ENCODE measurements around the gene ZNF783.
A peak's percentile ranks its signal among the peaks of the same experiment; 100 is the strongest.

ZNF783 gene

DNA sequence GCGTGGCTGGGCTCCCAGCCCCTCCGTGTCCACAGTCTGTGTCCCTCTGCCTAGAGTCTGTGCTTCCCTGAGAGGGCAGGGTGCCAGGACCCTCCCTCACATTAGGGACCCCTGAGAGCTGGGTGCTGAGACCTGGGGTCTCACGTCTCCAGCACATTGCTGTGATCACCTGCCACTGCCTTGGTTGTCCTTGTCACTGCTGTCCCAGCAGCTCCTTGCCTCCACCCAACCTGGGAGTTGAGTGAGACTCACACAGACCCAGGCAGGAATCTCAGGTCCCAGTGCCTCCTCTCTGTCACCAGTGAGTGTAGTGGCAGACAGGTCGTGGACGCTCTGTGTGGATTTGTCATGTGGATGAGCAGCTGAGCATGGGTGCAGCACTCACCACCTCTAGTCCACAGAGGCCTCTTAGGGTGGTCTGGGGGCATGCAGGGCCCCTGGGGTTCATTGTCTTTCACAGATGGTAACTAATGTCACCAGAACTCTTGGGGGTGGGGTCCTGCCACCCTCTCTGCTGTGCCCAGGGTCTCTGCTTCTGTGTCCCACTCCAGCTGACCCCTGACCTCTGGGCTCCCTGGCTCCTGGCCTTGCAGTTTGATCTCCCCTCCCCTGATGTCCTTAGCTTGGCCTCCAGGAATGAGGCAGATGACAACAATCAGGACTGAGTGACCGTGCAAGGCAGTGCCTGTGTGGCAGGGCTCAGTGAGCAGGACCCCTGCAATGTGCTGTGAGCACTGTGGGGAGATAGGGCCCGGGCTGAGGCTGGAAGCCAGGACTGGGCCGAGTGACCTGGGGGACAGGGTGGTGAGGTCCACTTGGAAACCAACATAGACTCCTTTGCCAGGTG lies 18.9 kb downstream of the ZNF783 start:
- no peak overlapping the region for H3K4me3 ChIP-seq (ENCODE audit: low read depth, low read length)
- DNase-seq (ENCODE audit: low read depth), result no peak
- in situ Hi-C loops (cut with HindIII; ENCODE audit: low sequenced_read_pairs), result no loop called here
- TF ChIP-seq, protein P1, sequence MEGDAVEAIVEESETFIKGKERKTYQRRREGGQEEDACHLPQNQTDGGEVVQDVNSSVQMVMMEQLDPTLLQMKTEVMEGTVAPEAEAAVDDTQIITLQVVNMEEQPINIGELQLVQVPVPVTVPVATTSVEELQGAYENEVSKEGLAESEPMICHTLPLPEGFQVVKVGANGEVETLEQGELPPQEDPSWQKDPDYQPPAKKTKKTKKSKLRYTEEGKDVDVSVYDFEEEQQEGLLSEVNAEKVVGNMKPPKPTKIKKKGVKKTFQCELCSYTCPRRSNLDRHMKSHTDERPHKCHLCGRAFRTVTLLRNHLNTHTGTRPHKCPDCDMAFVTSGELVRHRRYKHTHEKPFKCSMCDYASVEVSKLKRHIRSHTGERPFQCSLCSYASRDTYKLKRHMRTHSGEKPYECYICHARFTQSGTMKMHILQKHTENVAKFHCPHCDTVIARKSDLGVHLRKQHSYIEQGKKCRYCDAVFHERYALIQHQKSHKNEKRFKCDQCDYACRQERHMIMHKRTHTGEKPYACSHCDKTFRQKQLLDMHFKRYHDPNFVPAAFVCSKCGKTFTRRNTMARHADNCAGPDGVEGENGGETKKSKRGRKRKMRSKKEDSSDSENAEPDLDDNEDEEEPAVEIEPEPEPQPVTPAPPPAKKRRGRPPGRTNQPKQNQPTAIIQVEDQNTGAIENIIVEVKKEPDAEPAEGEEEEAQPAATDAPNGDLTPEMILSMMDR (IDR thresholded peaks at IDR 0.05; ENCODE audit: low read depth, low read length, missing control alignments), result no peak

DNA sequence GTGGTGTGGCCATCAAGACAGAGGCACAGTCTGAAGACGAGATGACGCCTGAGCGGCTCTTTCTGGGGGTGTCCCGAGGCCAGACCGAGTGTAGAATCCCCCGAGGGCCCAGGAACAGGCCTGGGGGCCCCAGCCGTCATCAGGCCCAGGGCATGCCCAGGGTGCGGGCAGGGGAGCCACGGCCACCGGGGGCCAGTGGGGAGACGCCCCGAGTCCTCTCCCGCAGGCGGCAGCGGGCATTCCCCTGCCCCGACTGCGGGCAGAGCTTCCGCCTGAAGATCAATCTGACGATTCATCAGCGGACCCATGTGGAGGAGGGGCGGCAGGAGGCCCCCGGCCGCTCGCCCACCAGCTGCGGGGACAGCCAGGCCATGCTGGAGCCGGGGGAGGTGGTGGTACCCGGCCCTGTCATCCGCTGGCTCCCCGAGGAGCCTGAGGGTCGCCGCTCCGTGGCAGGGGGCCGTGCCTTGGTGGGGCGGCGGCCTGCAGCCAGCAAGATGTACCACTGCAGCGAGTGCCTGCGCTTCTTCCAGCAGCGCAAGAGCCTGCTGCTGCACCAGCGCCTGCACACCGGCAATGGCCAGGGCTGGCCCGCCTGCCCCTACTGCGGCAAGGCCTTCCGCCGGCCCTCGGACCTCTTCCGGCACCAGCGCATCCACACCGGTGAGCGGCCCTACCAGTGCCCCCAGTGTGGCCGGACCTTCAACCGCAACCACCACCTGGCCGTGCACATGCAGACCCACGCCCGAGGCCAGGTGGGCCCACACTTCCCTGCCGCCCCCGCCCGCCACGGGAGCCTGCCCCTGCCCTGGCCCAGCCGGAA lies 19.7 kb downstream of the ZNF783 start:
- TF ChIP-seq, protein P1 (IDR thresholded peaks at IDR 0.05; ENCODE audit: low read depth, low read length, missing control alignments), result no peak
- no peak for DNase-seq (ENCODE audit: low read depth)
- H3K4me3 ChIP-seq (ENCODE audit: low read depth, low read length), result no peak overlapping the region
- in situ Hi-C loops (cut with HindIII; ENCODE audit: low sequenced_read_pairs), result no loop called here

DNA sequence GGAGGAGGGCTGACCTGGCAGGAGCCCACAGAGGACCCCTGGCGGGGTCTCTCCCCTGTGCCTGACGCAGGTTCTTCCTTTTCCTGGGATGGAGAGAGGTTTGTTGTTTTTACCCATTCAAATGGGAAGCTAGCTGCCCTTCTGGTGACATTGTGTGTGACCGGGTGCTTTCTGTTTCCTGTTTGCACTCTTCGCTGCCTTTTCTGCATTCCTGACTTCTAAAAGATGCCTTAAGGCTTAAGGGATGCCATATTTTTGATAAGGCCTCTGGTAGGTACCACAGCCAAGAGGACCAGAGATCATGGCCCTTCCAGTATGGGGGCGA lies 20.3 kb downstream of the ZNF783 start:
- H3K4me3 ChIP-seq (ENCODE audit: low read depth, low read length), result no peak overlapping the region
- TF ChIP-seq, protein P1 (IDR thresholded peaks at IDR 0.05; ENCODE audit: low read depth, low read length, missing control alignments), result no peak
- no peak for DNase-seq (ENCODE audit: low read depth)
- in situ Hi-C loops (cut with HindIII; ENCODE audit: low sequenced_read_pairs), result no loop called here

DNA sequence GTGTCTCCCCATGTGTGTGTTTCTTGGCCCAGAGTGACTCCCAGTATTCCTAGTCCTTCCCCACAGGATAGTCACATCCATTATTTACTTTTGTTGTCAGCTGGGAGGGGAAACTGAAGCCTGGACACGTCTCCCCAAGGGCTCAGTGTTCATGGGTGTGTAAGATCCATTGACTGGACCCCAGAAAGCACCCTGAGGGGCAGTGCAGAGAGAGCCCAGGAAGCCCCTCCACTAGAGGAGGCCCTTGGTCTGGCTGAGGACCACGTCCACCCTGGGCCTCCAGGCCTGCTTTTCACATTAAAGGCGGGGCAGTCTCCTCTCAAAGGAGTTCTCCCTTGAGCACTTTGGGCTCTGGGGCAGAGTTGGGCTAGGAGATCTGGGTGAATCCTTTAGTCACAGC lies 21.3 kb downstream of the ZNF783 start:
- no peak overlapping the region for H3K4me3 ChIP-seq (ENCODE audit: low read depth, low read length)
- in situ Hi-C loops (cut with HindIII; ENCODE audit: low sequenced_read_pairs), result no loop called here
- no peak for DNase-seq (ENCODE audit: low read depth)
- TF ChIP-seq, protein P1 (IDR thresholded peaks at IDR 0.05; ENCODE audit: low read depth, low read length, missing control alignments), result no peak

DNA sequence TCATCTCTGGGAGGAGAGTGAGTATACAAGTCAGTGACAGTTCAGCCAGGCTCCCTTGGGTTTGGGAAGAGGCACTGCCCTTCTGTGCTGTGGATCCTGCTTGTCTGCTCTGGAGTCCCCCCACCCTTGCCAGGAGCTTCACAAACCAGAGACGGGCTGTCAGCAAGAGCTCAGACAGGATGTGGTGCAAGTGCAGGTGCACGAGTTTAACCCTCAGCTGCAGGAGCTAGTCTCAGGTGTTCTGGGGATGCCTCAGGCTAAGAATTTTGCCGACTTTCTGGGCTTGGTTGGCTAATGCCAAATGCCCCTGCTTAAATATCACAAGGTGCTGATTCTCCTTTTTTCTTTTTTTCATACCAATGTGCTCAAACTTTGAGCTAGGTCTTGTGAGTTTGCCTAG lies 22.3 kb downstream of the ZNF783 start:
- TF ChIP-seq, protein P1 (IDR thresholded peaks at IDR 0.05; ENCODE audit: low read depth, low read length, missing control alignments), result no peak
- no peak for DNase-seq (ENCODE audit: low read depth)
- in situ Hi-C loops (cut with HindIII; ENCODE audit: low sequenced_read_pairs), result no loop called here
- H3K4me3 ChIP-seq (ENCODE audit: low read depth, low read length), result no peak overlapping the region

DNA sequence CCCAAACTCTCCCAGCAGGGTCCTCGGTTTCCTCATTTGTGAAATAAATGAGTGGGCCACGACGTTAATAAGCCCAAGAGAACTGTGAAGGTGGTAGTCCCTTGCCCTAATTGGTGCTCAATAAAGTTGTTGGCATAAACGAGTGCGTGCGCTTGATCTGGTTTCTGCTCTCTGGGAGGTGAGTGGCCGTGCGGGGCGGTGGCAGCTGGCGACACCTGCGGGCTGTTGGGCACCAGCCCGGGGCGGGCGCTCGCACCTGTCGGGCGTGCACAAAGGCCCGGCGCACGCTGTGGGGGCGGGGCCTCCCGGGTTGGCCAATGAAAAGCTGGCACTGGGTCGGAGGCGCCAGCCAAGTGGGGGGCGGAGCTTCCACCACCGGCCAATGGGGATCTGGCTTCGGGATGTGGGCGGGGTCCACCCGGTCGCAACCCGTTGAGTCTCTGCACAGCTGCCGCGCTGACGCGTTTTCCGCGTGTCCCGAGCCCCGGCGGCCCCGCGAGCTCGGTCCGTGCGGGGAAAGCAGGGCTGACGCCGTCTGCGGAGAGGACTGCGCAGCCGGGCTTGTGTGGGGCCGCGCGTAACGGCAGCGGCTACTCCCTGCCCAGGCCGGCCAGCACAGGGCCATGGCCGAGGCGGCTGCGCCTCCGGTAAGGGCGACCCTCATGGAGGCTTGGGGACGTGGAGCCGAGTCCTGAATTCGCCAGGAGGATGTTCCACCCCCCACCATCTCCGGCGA lies 23.0 kb downstream of the ZNF783 start:
- peak overlapping the region; percentile 63 for H3K4me3 ChIP-seq (ENCODE audit: low read depth, low read length)
- in situ Hi-C loops (cut with HindIII; ENCODE audit: low sequenced_read_pairs), result no loop called here
- TF ChIP-seq, protein P1 (IDR thresholded peaks at IDR 0.05; ENCODE audit: low read depth, low read length, missing control alignments), result no peak
- peak; percentile 63 for DNase-seq (ENCODE audit: low read depth)
